Small intestine (tissue), 16 donors: Measurements from ENCODE around the gene PCDHB9. TPM values are rescaled to one million over a fixed set of nuclear protein-coding genes. Genes with fewer than 3 reads are reported as not detected.
"Not testable (repeated sequence)": the region's sequence is repeated elsewhere in the genome, so short reads cannot be mapped to it uniquely, and the experiment has no call there.

Experiments used
- DNase-seq, 2 donors: peaks; one replicate each; pipeline versions ENCODE4 v3.0.0 to v3.0.0-alpha.2; 2013
- FAIRE-seq: peaks from 2 replicates; lab custom pipeline; 2012; peaks lifted over from hg19 to GRCh38; lab: Jason Lieb, UNC
- H3K27ac ChIP-seq, 3 donors: one replicate each; pipeline ENCODE4 v1.5.1; 2013; ENCODE audit warnings: low read length in 2 of 3, mild to moderate bottlenecking in 2 of 3, control low read depth in 1 of 3, inconsistent platforms in 1 of 3, low read depth in 1 of 3, moderate library complexity in 1 of 3
- H3K27me3 ChIP-seq, 3 donors: one replicate each; pipeline ENCODE4 v1.6.1; 2013; ENCODE audit warnings: low read length in 3 of 3, inconsistent platforms in 1 of 3; ENCODE audit not compliant: control insufficient read depth in 3 of 3, insufficient read depth in 3 of 3
- H3K36me3 ChIP-seq, 3 donors: one replicate each; pipeline ENCODE4 v1.6.1; 2013; ENCODE audit warnings: low read length in 3 of 3, inconsistent platforms in 1 of 3, low read depth in 1 of 3, mild to moderate bottlenecking in 1 of 3, moderate library complexity in 1 of 3; ENCODE audit not compliant: control insufficient read depth in 3 of 3, insufficient read depth in 2 of 3
- H3K4me1 ChIP-seq, 3 donors: one replicate each; pipeline ENCODE4 v1.6.1; 2013; ENCODE audit warnings: low read length in 2 of 3, inconsistent platforms in 1 of 3, low read depth in 1 of 3, mild to moderate bottlenecking in 1 of 3, moderate library complexity in 1 of 3; ENCODE audit not compliant: control insufficient read depth in 3 of 3, insufficient read depth in 2 of 3
- H3K4me3 ChIP-seq, 3 donors: one replicate each; pipeline ENCODE4 v1.5.1; 2013; ENCODE audit warnings: low read length in 3 of 3, control low read depth in 1 of 3, inconsistent platforms in 1 of 3, low read depth in 1 of 3, mild to moderate bottlenecking in 1 of 3, moderate library complexity in 1 of 3
- H3K9me3 ChIP-seq, 2 donors: one replicate each; pipeline ENCODE4 v1.6.1; 2013; ENCODE audit warnings: low read depth in 1 of 2, low read length in 1 of 2; ENCODE audit not compliant: control insufficient read depth in 2 of 2, insufficient read depth in 1 of 2
- WGBS, 3 donors: extraction: QIAGEN DNeasy Blood & Tissue Kit; methylation state at CpG; one replicate each; pipeline ENCODE4 v1.1.7; 2013; 5-methylcytosine and 5-hydroxymethylcytosine counted together
- long read RNA-seq, 10 donors: transcript quantifications; one replicate each; lab custom pipeline, GENCODE V29; 2026
- polyA plus RNA-seq, 4 donors: library from polyadenylated mRNA; stranded (reverse) in 3 of 4; unstranded in 1 of 4; fragments of 200-250 nt in 3 of 4; fragments of 120-200 nt in 1 of 4; gene quantifications; one replicate each; pipeline versions ENCODE4 v1.2.1 to v1.2.3, GENCODE V29; 2013
- donor health status: healthy with polysubstance abuse.
- donor health status: control.
- donor health status: control.
- donor health status: Bipolar disorder and iron deficiency.
- donor health status: healthy.

Gene PCDHB9
- polyA plus RNA-seq: under 1 TPM in 2 of 4 donors, not detected in 2; 0.34 to 0.44 TPM
- long read RNA-seq, donor 1: 0 reads
- long read RNA-seq, donor 2, full-length matches to known transcripts: 1 of 1 reads
- long read RNA-seq, donor 2, partial matches to known transcripts: 0 of 1 reads
- long read RNA-seq, donor 2, other reads (novel, unspliced or antisense): 0 of 1 reads
- long read RNA-seq, donor 3: 0 reads
- long read RNA-seq, donor 4: 0 reads
- long read RNA-seq, donor 5, full-length matches to known transcripts: 2 of 2 reads
- long read RNA-seq, donor 5, partial matches to known transcripts: 0 of 2 reads
- long read RNA-seq, donor 5, other reads (novel, unspliced or antisense): 0 of 2 reads
- long read RNA-seq, donor 6: 0 reads
- long read RNA-seq, donor 7, full-length matches to known transcripts: 2 of 2 reads
- long read RNA-seq, donor 7, partial matches to known transcripts: 0 of 2 reads
- long read RNA-seq, donor 7, other reads (novel, unspliced or antisense): 0 of 2 reads
- long read RNA-seq, donor 8: 0 reads
- long read RNA-seq, donor 9: 0 reads
- long read RNA-seq, donor 10, full-length matches to known transcripts: 5 of 5 reads
- long read RNA-seq, donor 10, partial matches to known transcripts: 0 of 5 reads
- long read RNA-seq, donor 10, other reads (novel, unspliced or antisense): 0 of 5 reads

- H3K27me3 ChIP-seq: peaks cover 0 to 2% (median 0%) of the 10 kb centered on the region in 3 donors
- no peaks in the 10 kb centered on the region for H3K36me3 ChIP-seq
- WGBS, 3 donors: 19 to 37% (median 29%) methylated on average over 8 to 9 of the region's 9 CpGs
- no peaks in the 10 kb centered on the region for H3K4me1 ChIP-seq
- FAIRE-seq (no peak), DNase-seq (peak in 1 of 2 donors; percentile 0)
- H3K27ac ChIP-seq: no peak within 1 kb of the TSS
- H3K9me3 ChIP-seq: peaks cover 1 to 33% of the 10 kb centered on the region in 2 donors
- no peak within 1 kb of the TSS for H3K4me3 ChIP-seq
Observed at GRCh38 chr5:141186897-141187512, at the start of gene PCDHB9. TSS of gene PCDHB9 (plus strand) at chr5:141187161. CDS start at chr5:141187319, 158 bp downstream.

GRCh38 chr5:141137346-141137745, 49.6 kb upstream of the PCDHB9 start:
- H3K4me3 ChIP-seq, H3K4me1 ChIP-seq, H3K36me3 ChIP-seq, H3K27me3 ChIP-seq, FAIRE-seq, H3K27ac ChIP-seq, DNase-seq: not testable (repeated sequence)
- peaks cover 1 to 28% of the 10 kb centered on the region in 2 donors for H3K9me3 ChIP-seq
- WGBS, 3 donors: 53 to 69% (median 63%) methylated on average over 18 to 34 of the region's 34 CpGs

DNA sequence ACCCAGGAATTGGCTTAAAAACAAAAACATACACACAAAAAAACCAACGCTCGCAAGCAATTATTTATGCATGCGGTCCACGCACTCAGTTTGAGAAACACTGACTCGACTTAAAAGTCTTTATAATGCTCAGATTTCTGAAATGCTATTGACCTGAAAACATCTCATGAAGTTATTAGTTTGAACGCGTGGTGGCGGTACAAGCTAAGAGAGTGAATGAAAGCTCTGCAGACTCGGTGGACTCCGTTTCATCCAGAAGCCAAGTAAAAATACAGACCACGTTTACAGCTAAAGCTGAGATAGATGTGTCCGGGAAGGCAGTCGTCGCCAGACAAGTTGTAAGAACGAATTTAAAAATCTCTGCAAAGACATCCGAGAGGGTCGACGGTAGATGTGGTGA, 37.1 kb upstream of the PCDHB9 start, which contains the start of gene PCDHB6:
TSS of gene PCDHB6 (plus strand) at position 246 of the 400 bp plus-strand sequence. CDS start 201 bp downstream, outside the sequence.
- Histone ChIP-seq H3K9me3 (peaks cover 0 to 27% of the 10 kb centered on the region in 2 donors), H3K4me3 (no peak within 1 kb of the TSS), H3K4me1 (no peaks in the 10 kb centered on the region), H3K27me3 (no peaks in the 10 kb centered on the region), H3K27ac (no peak within 1 kb of the TSS), H3K36me3 (no peaks in the 10 kb centered on the region)
- no peak for DNase-seq
- 18 to 32% (median 24%) methylated on average over 18 of the region's 18 CpGs for WGBS, 3 donors
- no peak for FAIRE-seq

- no peak for DNase-seq
- peaks cover 0 to 29% of the 10 kb centered on the region in 2 donors for H3K9me3 ChIP-seq
- no peak for FAIRE-seq
- H3K27ac ChIP-seq: no peak overlapping the region
- no peaks in the 10 kb centered on the region for H3K4me1 ChIP-seq
- H3K36me3 ChIP-seq: no peaks in the 10 kb centered on the region
- H3K4me3 ChIP-seq: no peak overlapping the region
- H3K27me3 ChIP-seq: no peaks in the 10 kb centered on the region
- WGBS, 3 donors: 47 to 61% (median 54%) methylated on average over 33 of the region's 33 CpGs
Observed at GRCh38 chr5:141150224-141150992, 36.6 kb upstream of the PCDHB9 start.

DNA sequence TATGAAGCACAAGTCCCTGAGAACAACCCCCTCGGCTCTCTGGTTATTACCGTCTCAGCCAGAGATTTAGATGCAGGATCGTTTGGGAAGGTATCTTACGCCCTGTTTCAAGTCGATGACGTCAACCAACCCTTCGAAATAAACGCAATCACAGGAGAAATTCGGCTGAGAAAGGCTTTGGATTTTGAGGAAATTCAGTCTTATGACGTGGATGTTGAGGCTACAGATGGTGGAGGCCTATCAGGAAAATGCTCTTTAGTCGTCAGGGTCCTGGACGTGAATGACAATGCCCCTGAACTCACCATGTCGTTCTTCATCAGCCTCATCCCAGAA, 36.0 kb upstream of the PCDHB9 start:
- H3K27me3 ChIP-seq: no peaks in the 10 kb centered on the region
- no peak overlapping the region for H3K27ac ChIP-seq
- FAIRE-seq (no peak), DNase-seq (no peak)
- no peak overlapping the region for H3K4me3 ChIP-seq
- H3K4me1 ChIP-seq: no peaks in the 10 kb centered on the region
- H3K9me3 ChIP-seq: peaks cover 0 to 31% of the 10 kb centered on the region in 2 donors
- H3K36me3 ChIP-seq: no peaks in the 10 kb centered on the region
- WGBS, 3 donors: 48 to 56% (median 53%) methylated on average over 13 of the region's 13 CpGs

DNA sequence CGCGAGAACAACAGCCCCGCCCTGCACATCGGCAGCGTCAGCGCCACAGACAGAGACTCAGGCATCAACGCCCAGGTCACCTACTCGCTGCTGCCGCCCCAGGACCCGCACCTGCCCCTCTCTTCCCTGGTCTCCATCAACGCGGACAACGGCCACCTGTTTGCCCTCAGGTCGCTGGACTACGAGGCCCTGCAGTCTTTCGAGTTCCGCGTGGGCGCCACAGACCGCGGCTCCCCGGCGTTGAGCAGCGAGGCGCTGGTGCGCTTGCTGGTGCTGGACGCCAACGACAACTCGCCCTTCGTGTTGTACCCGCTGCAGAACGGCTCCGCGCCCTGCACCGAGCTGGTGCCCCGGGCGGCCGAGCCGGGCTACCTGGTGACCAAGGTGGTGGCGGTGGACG, 35.3 kb upstream of the PCDHB9 start:
- not testable (repeated sequence) for FAIRE-seq, H3K4me3 ChIP-seq, H3K27me3 ChIP-seq, H3K27ac ChIP-seq, DNase-seq, H3K4me1 ChIP-seq, H3K36me3 ChIP-seq
- H3K9me3 ChIP-seq: peaks cover 0 to 38% of the 10 kb centered on the region in 2 donors
- 45 to 68% (median 66%) methylated on average over 21 to 39 of the region's 41 CpGs for WGBS, 3 donors

DNA sequence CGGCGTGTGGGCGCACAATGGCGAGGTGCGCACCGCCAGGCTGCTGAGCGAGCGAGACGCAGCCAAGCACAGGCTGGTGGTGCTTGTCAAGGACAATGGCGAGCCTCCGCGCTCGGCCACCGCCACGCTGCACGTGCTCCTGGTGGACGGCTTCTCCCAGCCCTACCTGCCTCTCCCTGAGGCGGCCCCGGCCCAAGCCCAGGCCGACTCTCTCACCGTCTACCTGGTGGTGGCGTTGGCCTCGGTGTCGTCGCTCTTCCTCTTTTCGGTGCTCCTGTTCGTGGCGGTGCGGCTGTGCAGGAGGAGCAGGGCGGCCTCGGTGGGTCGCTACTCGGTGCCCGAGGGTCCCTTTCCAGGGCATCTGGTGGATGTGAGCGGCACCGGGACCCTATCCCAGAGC, 34.9 kb upstream of the PCDHB9 start:
- FAIRE-seq: not testable (repeated sequence)
- peaks cover 0 to 43% of the 10 kb centered on the region in 2 donors for H3K9me3 ChIP-seq
- 31 to 51% (median 50%) methylated on average over 24 to 36 of the region's 36 CpGs for WGBS, 3 donors

More for the DNA sequence above, 34.9 kb upstream of the PCDHB9 start:
- not testable (repeated sequence) for H3K36me3 ChIP-seq, H3K27ac ChIP-seq, DNase-seq, H3K4me3 ChIP-seq, H3K4me1 ChIP-seq, H3K27me3 ChIP-seq
